NCI-H1694 (cell line): ENCODE data around the gene PRELID3B.

Experiments
- DNase-seq: peaks from one replicate; lab custom pipeline; 2025; lab: John Stamatoyannopoulos, UW

PRELID3B gene

DNA sequence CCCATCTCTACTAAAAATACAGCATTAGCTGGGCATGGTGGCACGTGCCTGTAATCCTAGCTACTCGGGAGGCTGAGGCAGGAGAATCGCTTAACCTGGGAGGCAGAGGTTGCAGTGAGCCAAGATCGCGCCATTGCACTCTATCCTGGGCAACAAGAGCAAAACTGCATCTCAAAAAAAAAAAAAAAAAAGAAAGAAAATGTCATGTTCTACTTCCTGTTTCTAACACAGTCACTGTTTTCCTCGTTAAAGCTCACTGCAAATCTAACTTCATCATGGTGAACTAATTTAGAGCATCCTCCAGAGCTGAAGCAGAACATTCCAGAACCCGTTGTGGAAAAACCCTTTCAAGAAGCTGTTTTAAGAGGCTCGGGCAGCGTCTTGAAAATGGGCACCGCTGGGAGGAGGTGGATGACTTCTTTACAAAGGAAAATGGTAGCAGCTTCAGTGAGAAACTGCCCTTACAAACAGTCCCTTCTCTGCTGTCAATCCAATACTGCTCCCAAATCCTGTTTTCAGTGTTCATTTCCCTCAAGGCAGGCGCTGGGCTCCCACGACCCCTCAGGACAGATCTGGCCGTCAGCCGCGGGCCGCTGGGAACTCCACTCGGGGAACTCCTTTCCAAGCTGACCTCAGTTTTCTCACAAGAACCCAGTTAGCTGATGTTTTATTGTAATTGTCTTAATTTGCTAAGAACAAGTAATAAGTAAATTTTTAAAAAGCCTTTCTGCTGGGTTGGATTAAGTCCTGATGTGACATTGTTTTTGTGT lies 48.0 kb downstream of the PRELID3B start:
- DNase-seq = no peak

DNA sequence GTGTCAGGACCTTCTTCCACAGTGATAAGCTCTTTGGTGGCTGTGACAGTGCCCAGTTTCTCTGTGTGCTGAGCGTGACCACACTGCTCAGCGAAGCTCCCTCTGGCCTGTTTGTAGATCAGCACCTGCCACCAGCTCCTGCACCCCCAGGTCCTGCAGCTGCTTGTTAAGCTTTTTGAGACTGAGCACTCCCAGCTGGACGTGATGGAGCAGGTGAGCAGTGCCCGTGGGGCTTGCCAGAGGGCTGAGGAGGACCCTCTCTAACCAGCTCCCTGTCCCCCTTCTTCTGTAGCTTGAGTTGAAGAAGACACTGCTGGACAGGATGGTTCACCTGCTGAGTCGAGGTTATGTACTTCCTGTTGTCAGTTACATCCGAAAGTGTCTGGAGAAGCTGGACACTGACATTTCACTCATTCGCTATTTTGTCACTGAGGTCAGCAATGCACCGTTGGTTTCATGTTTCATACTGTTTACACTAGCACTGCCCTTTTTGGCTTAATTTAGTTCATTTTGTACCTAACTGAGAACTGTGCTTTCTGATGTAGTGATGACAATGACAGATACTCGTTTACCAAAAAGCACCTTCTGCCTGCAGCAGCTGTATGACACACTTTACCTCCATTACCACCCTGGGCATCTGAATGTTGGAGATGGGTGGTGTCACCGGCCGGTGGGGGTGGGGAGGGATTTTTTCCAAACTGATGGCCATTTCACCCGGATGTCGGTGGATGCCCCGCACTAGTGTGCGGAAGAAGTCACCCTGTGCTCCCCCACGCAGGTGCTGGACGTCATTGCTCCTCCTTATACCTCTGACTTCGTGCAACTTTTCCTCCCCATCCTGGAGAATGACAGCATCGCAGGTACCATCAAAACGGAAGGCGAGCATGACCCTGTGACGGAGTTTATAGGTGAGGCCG lies 49.0 kb downstream of the PRELID3B start:
- no peak for DNase-seq

DNA sequence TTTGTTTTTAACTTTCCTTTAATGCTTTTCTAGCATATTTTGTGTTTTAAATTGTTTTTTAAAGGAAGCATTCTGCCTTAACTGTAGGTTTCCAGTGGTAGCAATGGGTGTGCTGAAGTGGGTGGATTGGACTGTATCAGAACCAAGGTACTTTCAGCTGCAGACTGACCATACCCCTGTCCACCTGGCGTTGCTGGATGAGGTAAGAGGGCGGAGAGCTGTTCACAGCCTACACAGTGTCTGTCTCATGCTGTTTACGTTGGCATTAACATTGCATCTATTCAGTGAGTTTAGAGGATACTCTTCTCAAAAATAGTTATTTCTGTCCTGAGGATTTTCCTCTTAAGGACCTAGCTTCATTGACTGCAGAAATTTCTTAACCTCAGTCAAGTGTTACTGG lies 49.7 kb downstream of the PRELID3B start:
- DNase-seq = no peak

DNA sequence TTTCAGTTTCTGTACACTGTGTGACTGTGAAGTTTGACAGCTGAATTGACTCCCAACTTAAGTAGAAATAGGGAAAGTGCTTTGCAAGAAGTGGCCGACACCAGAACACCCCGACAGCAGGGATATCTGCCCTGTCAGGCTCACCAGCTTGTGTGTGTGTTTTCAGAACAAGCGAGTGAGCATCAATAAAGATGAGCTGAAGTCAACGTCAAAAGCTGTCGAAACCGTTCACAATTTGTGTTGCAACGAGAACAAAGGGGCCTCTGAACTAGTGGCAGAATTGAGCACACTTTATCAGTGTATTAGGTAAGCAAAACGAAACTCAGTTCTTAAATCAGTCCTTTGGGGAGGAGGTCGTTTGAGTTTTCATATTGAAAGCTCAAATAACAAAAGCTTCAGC lies 50.9 kb downstream of the PRELID3B start:
- DNase-seq = no peak

DNA sequence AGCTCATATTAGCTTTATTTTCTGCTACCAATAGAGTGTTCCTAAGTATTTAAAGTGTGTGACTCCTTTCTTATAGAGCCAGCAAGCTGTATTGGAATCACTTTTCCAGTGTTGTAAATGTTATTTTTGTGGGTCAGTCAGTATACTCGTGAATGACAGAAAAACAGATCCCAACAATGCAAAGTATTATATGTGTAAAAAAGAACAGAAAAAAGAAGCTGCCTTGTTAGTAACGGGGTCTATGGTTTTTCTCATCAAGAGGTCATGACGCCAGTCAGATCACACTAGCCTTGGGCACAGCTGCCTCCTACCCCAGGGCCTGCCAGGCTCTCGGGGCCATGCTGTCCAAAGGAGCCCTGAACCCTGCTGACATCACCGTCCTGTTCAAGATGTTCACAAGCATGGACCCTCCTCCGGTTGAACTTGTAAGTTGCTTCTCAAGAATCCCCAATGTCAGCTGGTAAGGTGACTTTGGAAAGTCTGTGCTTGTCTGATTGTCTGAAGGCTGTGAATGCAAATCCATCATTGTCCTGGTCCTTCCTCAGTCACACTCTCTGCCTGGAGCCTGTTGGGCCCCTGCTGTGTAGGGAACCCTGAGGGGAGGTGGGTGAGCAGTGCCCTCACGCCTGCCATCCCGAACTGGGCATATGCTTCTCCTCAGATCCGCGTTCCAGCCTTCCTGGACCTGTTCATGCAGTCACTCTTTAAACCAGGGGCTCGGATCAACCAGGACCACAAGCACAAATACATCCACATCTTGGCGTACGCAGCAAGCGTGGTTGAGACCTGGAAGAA lies 51.7 kb downstream of the PRELID3B start:
- DNase-seq = no peak

DNA sequence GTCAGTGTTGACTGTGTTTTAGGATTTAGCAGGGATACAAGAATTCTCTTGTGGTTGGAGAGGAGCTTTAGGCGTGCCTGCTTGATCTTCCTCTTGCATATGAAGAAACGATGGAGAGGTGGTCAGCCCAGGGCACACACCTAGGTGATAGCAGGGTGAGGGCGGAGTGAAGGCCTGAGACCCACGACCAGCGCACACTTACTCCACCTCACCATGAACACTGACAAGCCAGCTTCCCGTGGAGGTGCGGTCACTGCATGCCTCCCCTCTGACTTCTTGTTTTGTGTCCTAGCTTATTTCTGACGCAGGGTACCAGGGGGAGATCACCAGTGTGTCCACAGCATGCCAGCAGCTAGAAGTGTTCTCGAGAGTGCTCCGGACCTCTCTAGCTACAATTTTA lies 53.4 kb downstream of the PRELID3B start:
- no peak for DNase-seq

DNA sequence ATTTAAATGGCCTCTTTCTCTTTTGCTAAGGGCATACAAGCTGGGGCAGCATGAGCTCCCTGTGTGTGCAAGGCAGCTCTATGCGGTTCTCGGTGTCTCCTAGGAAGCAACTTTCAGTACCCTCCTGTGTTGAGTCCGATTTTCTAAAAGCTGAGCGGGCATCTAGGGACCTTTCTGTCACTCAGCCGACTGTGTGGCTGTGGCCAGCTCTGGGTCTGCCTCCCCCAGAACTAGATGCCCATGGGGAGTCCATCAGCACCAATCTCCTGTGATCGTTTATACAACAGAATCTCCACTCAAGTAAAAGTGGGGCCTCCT lies 54.1 kb downstream of the PRELID3B start:
- DNase-seq = no peak

DNA sequence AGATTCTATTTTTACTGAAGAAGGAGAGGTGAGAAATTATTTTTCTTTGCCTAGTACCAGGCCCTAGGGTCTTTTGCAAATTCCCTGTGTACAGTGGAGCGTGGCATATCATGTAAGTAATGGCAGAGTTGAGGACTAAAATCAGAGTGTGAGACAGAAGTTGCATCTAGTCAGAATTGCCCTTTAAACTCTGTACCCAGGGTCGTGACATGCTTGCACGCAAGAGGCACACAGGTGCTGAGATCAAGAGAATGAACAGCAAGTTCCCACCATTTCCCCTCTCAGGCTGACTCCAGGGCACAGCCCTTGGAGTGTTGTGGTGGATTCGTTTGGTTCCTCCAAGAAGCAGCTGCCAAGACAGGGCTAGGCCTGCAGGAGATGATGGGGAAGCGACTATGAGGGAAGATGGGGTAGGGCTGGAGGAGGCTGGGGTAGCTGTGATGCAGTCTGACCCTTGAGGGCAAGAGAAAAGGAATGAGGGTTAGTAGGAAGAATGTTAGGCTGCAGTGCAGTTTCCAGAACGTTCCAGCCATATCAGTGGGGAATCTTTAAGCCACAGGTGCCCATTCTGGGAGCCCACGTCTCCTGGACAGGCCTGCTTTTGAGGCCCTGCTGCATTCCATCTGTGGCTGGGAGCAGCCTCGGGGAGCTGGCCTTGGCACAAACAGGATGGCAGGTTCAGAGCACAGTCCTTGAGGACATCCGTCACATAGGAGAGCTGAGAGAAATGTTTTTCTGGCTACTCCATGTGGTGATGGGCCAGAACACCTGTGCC lies 54.6 kb downstream of the PRELID3B start:
- no peak for DNase-seq

DNA sequence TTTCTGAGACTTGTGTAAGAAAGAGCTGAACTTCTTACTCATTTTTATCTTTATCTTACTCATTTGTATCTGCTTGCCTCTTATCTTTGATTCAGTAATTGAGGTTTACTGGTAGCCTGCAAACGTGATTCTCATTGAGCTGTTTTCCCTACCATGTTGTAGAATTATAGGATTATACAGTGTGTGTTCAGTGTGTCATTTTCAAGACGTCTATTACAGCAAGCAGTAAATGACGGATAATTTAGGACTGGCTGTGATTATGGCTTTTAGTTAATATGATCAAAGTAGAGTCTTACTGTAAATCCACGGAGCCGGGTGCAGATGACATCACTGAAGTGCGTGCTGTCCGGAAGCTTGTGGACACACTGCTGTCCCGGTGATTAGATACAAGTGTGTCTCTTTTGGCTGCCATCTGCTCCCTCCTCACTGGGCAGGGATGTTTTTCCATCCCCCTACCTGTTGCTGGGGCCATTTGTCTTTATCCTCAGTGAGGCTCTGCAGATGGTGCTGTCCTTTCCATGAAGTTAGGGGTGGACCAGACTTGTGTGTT lies 55.5 kb downstream of the PRELID3B start:
- no peak for DNase-seq

DNA sequence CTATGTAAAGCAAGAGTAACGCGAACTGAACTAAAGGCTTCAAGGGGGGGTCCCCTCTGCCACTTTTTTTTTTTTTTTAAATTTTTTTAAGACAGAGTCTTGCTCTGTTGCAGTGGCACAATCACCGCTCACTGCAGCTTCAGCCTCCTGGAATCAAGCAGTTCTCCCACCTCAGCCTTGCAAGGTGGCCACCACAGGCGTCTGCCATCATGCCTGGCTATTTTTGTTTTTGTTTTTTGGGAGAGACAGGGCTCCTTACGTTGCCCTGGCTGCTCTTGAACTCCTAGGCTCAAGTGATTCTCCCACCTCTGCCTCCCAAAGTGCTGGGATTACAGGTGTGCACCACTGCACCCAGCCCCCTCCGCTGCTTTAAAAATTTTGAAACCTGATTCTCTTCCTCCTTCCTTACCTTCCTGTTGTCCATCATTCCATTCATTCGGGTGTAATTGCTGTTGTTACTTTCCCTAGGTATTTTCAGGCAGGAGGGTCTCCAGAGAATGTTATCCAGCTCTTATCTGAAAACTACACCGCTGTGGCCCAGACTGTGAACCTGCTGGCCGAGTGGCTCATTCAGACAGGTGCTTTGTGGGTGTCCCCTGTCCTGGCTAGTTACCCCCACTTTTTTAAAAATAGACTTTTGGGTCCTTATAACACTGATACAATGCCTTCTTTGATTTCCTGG lies 56.2 kb downstream of the PRELID3B start:
- DNase-seq = no peak

DNA sequence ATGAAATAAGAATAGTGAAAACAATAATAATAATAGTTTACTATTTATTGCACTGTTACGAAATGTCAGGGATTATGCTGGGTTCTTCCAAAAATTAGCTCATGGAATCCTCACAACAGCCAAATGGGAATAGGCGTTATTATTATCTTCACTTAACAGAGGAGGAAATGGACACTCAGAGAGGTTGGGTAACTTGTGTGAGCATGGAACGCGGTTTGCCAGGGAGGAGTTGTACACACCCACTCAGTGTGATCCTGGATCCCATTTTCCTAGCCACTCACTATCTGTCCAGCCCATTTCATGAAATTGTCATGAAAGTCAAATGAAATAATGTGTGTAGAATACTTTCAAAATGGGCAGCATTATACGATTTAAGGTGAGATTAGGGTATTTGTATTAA lies 56.9 kb downstream of the PRELID3B start:
- no peak for DNase-seq

DNA sequence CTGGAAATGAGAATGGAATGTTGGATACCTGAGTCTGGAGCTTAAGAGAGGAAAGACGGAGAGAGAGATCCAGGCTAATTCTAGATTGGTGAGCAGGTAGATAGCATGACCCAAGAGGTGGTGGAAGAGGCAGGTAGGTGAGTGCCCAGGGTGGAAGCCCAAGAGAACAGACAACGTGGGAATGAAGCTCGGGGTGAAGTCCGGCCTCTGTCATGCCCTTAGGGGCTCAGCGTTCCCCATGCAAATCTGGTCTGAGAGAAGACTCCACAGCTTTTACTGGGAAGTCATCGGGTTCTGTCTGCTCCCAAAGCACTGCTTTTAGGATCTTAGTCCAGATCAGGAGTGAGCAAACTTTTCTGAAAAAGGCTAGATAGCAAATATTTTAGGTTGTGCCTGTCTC lies 57.9 kb downstream of the PRELID3B start:
- no peak for DNase-seq
